K562 (cell line): Measurements from ENCODE around the gene PRCD. TPM values are rescaled to one million over a fixed set of nuclear protein-coding genes. Genes with fewer than 3 reads are reported as not detected.

Experiments
- ATAC-seq: fragments of 200-7000 bp; cut with Tn5 transposase; 3 replicates; pipeline ENCODE4 v1.9.1; 2020; ENCODE audit warnings: moderate library complexity
- BruUV-seq: library from RNA; stranded (reverse); fragments of 400-500 nt; replicated peaks from 2 replicates; lab custom pipeline; 2021; lab: Mats Ljungman, UMichigan
- CTCF ChIA-PET: fragments of 300-600 bp; formaldehyde crosslinking; extraction: SDS; loops from one replicate; lab custom pipeline; 2021; ENCODE audit warnings: low intra/inter-chr PET ratio; lab: Yijun Ruan, JAX
- POLR2A ChIA-PET: fragments of 300-600, 350-650 bp; sonication (Branson Sonifier 250); formaldehyde crosslinking; extraction: SDS; loops from one replicate; lab custom pipeline; 2021; ENCODE audit warnings: antibody characterized with exemption, inconsistent platforms; lab: Yijun Ruan, JAX
- DNase-seq, 4 experiments: peaks; one replicate each; pipeline versions ENCODE4 v3.0.0 to v3.0.0-alpha.2; 2011 to 2018; ENCODE audit warnings: low spot score in 3 of 4, mixed read lengths in 3 of 4; ENCODE audit errors: extremely low read depth in 1 of 4
- FAIRE-seq: peaks from 2 replicates; lab custom pipeline; 2011; peaks lifted over from hg19 to GRCh38; lab: Jason Lieb, UNC
- H2AFZ ChIP-seq: 2 replicates; pipeline ENCODE4 v1.6.0; 2011; ENCODE audit warnings: low read depth, low read length, control low read depth, inconsistent platforms
- H3K27ac ChIP-seq: fragments of 200-600 bp; 3 replicates; pipeline ENCODE4 v1.8.0; 2011; ENCODE audit warnings: low read depth, mild to moderate bottlenecking, control low read depth, inconsistent platforms, low read length, moderate library complexity, mixed read lengths; ENCODE audit errors: extremely low read depth
- H3K27me3 ChIP-seq, 2 experiments: fragments of 300-600 bp in 1 of 2; 2 replicates in 1 of 2; 3 replicates in 1 of 2; pipeline versions ENCODE4 v1.6.0 to v1.8.0; 2011; ENCODE audit warnings: inconsistent platforms in 2 of 2, low read length in 2 of 2, mild to moderate bottlenecking in 1 of 2, mixed read lengths in 1 of 2, moderate library complexity in 1 of 2; ENCODE audit not compliant: control insufficient read depth in 2 of 2, insufficient read depth in 2 of 2
- H3K36me3 ChIP-seq: fragments of 300-600 bp; 3 replicates; pipeline ENCODE4 v1.8.0; 2011; ENCODE audit warnings: mild to moderate bottlenecking, low read length, inconsistent platforms; ENCODE audit not compliant: control insufficient read depth, insufficient read depth
- H3K4me1 ChIP-seq, 2 experiments: fragments of 200-600 bp in 1 of 2; replicated peaks in 1 of 2; 2 replicates in 1 of 2; 3 replicates in 1 of 2; pipeline versions ENCODE4 v1.5.1 to v1.8.0; 2011; ENCODE audit warnings: inconsistent platforms in 2 of 2, low read length in 2 of 2, mild to moderate bottlenecking in 1 of 2, mixed read lengths in 1 of 2, moderate library complexity in 1 of 2; ENCODE audit not compliant: control insufficient read depth in 2 of 2, insufficient read depth in 2 of 2
- H3K4me2 ChIP-seq: 2 replicates; pipeline ENCODE4 v1.6.1; 2011; ENCODE audit warnings: low read length, control low read depth, inconsistent platforms, mixed read lengths; ENCODE audit not compliant: insufficient read depth
- H3K4me3 ChIP-seq: fragments of 200-600 bp; sonication (generic), shearing (Covaris generic); 2 replicates; pipeline ENCODE4 v1.5.1; 2016; ENCODE audit warnings: control low read depth, inconsistent platforms
- H3K79me2 ChIP-seq: fragments of 200-600 bp; 3 replicates; pipeline ENCODE4 v1.8.0; 2011; ENCODE audit warnings: low read length, inconsistent platforms; ENCODE audit not compliant: control insufficient read depth, insufficient read depth
- H3K9ac ChIP-seq, 2 experiments: 2 replicates each; pipeline versions ENCODE4 v1.6.0 to v1.6.1; 2011; ENCODE audit warnings: low read depth in 2 of 2, low read length in 2 of 2, control low read depth in 1 of 2, inconsistent platforms in 1 of 2, mild to moderate bottlenecking in 1 of 2, mixed read lengths in 1 of 2; ENCODE audit not compliant: insufficient read depth in 1 of 2
- H3K9me1 ChIP-seq: one replicate; pipeline ENCODE4 v1.6.0; 2011; ENCODE audit warnings: inconsistent platforms, mild to moderate bottlenecking, low read length, moderate library complexity; ENCODE audit not compliant: control insufficient read depth, insufficient read depth
- H3K9me3 ChIP-seq: replicated peaks from 2 replicates; pipeline ENCODE4 v1.5.1; 2011; ENCODE audit warnings: low read depth, low read length, inconsistent platforms; ENCODE audit not compliant: control insufficient read depth, insufficient read depth
- H4K20me1 ChIP-seq: replicated peaks from 2 replicates; pipeline ENCODE4 v1.6.1; 2011; ENCODE audit warnings: low read length, inconsistent platforms, mixed read lengths; ENCODE audit not compliant: control insufficient read depth, insufficient read depth
- BCLAF1 ChIP-seq, 2 experiments: fragments of 450-650 bp in 1 of 2; IDR thresholded peaks; 2 replicates each; pipeline ENCODE4 v1.6.1; 2011 to 2017; ENCODE audit warnings: low read depth in 2 of 2, antibody characterized with exemption in 1 of 2, borderline replicate concordance in 1 of 2, low read length in 1 of 2, mild to moderate bottlenecking in 1 of 2, mixed read lengths in 1 of 2; ENCODE audit not compliant: control insufficient read depth in 1 of 2
- E4F1 ChIP-seq: fragments of 250-450 bp; sonication (Bioruptor Pico); IDR thresholded peaks from 2 replicates; pipeline ENCODE4 v1.5.0; 2021; ENCODE audit warnings: mild to moderate bottlenecking, borderline replicate concordance
- FOXP4 ChIP-seq: sonication (generic); formaldehyde crosslinking; IDR thresholded peaks from 2 replicates; pipeline ENCODE4 v1.8.0; 2022; ENCODE audit warnings: mild to moderate bottlenecking, missing genetic modification reagents, borderline replicate concordance
- SIN3A ChIP-seq, 2 experiments: fragments of 150-350 bp in 1 of 2; IDR thresholded peaks; 2 replicates each; pipeline ENCODE4 v1.6.1; 2011 to 2016; ENCODE audit warnings: borderline replicate concordance in 2 of 2, low read depth in 2 of 2, low read length in 2 of 2, mild to moderate bottlenecking in 2 of 2, moderate library complexity in 2 of 2; ENCODE audit not compliant: control insufficient read depth in 1 of 2
- TARDBP ChIP-seq: fragments of 450-650 bp; IDR thresholded peaks from 2 replicates; pipeline ENCODE4 v1.6.1; 2016
- ZNF12 ChIP-seq: sonication (generic); formaldehyde crosslinking; IDR thresholded peaks from 2 replicates; pipeline ENCODE4 v1.4.0; 2020; ENCODE audit warnings: mild to moderate bottlenecking, missing genetic modification reagents
- ZNF764 ChIP-seq: fragments of 250-450 bp; sonication (Bioruptor Pico); IDR thresholded peaks from 2 replicates; pipeline ENCODE4 v1.4.0; 2020; ENCODE audit warnings: low read depth, mild to moderate bottlenecking, moderate library complexity
- WGBS: fragments of 100-300 bp; shearing (Covaris generic); methylation state at CpG from one replicate; pipeline ENCODE4 v1.1.6; 2016; ENCODE audit warnings: low coverage, mixed read lengths; ENCODE audit not compliant: insufficient coverage; ENCODE audit errors: missing lambda C conversion rate; 5-methylcytosine and 5-hydroxymethylcytosine counted together
- in situ Hi-C: fragments of 300-500 bp; cut with MboI; formaldehyde crosslinking; loops from 4 replicates; pipeline ENCODE4 v1.15.0; 2018; ENCODE audit warnings: inconsistent platforms, mixed read lengths
- intact Hi-C: fragments of 100-400 bp; cut with micrococcal nuclease; formaldehyde crosslinking; loops from 2 replicates; pipeline ENCODE4 v1.14.2; 2022
- polyA plus RNA-seq, 8 experiments: library from polyadenylated mRNA; depleted of rRNA in 4 of 8; stranded (reverse) in 5 of 8; unstranded in 3 of 8; fragments of >200 nt; fragmentation: Nextera tagmentation in 2 of 8; fragmentation: Illumina TruSeq in 1 of 8; extraction: Ambion mirVana in 2 of 8; extraction: Trizol in 1 of 8; gene quantifications; 2 replicates each; pipeline versions ENCODE4 v1.2.1 to v1.2.3, GENCODE V29; 2011 to 2014; ENCODE audit warnings: inconsistent platforms in 1 of 8, missing spikeins in 1 of 8
- total RNA-seq, 7 experiments: library from RNA; depleted of rRNA in 6 of 7; stranded (reverse); fragments of >200 nt in 6 of 7; fragmentation: Illumina TruSeq in 2 of 7; extraction: Trizol in 2 of 7; gene quantifications; 2 replicates each; pipeline versions ENCODE4 v1.2.1 to v1.2.3, GENCODE V29; 2011 to 2021; ENCODE audit warnings: low replicate concordance in 1 of 7
- TF ChIP-seq, protein P1 (sequence below): sonication (generic); formaldehyde crosslinking; IDR thresholded peaks from 2 replicates; pipeline ENCODE4 v1.8.1; 2023; ENCODE audit warnings: missing genetic modification reagents, mild to moderate bottlenecking, borderline replicate concordance

PRCD gene
- total and polyA plus RNA-seq, 9 of the 15 experiments (the other 6 are each of a cell fraction or from before 2014, with no cell fraction given): 0.20 to 0.25 (median 0.21) TPM; not detected in 6

- Histone ChIP-seq H3K27me3 (no peaks in the 10 kb centered on the region), H3K36me3 (no peaks in the 10 kb centered on the region), H3K4me3 (no peak overlapping the region), H3K79me2 (no peaks in the 10 kb centered on the region), H3K9ac (no peak overlapping the region), H3K9me3 (no peaks in the 10 kb centered on the region), H2AFZ (no peak overlapping the region), H4K20me1 (peaks cover 10% of the 10 kb centered on the region; the same call in 1 of the 2 replicates), H3K4me2 (no peak overlapping the region), H3K27ac (no peak overlapping the region), H3K4me1 (peaks cover 16 to 34% of the 10 kb centered on the region in 2 experiments; a peak in 4 of 5 replicates), H3K9me1 (peaks cover 4% of the 10 kb centered on the region)
- no TSS peak for BruUV-seq
- no peak for DNase-seq
- 37% methylated on average over 5 of the region's 5 CpGs for WGBS
- in situ Hi-C loops (no loop called here), intact Hi-C loops (no loop called here)
- POLR2A ChIA-PET: interaction anchor here (1.5 to 1.8 kb wide), 2 partner anchors 9 to 22 kb away, joined by 4 to 7 read pairs; no protein-coding TSS in a partner anchor
- no peak for ATAC-seq
- no peak for FAIRE-seq
- CTCF ChIA-PET: no interaction called here
- no peak for TF ChIP-seq TARDBP
- no peak for TF ChIP-seq SIN3A (IDR thresholded peaks at IDR 0.05; ENCODE audit: borderline replicate concordance in 2 of 2, control insufficient read depth in 1 of 2, low read depth in 2 of 2, low read length in 2 of 2)
- no peak for TF ChIP-seq FOXP4 (CRISPR knock-in tag)
- TF ChIP-seq ZNF12 (CRISPR knock-in tag): no peak
- TF ChIP-seq ZNF764 (CRISPR knock-in tag): no peak
- TF ChIP-seq BCLAF1 (IDR thresholded peaks at IDR 0.05; ENCODE audit: borderline replicate concordance in 1 of 2, control insufficient read depth in 1 of 2, low read depth in 2 of 2, low read length in 1 of 2): no peak
- TF ChIP-seq E4F1: no peak
- TF ChIP-seq, protein P1, sequence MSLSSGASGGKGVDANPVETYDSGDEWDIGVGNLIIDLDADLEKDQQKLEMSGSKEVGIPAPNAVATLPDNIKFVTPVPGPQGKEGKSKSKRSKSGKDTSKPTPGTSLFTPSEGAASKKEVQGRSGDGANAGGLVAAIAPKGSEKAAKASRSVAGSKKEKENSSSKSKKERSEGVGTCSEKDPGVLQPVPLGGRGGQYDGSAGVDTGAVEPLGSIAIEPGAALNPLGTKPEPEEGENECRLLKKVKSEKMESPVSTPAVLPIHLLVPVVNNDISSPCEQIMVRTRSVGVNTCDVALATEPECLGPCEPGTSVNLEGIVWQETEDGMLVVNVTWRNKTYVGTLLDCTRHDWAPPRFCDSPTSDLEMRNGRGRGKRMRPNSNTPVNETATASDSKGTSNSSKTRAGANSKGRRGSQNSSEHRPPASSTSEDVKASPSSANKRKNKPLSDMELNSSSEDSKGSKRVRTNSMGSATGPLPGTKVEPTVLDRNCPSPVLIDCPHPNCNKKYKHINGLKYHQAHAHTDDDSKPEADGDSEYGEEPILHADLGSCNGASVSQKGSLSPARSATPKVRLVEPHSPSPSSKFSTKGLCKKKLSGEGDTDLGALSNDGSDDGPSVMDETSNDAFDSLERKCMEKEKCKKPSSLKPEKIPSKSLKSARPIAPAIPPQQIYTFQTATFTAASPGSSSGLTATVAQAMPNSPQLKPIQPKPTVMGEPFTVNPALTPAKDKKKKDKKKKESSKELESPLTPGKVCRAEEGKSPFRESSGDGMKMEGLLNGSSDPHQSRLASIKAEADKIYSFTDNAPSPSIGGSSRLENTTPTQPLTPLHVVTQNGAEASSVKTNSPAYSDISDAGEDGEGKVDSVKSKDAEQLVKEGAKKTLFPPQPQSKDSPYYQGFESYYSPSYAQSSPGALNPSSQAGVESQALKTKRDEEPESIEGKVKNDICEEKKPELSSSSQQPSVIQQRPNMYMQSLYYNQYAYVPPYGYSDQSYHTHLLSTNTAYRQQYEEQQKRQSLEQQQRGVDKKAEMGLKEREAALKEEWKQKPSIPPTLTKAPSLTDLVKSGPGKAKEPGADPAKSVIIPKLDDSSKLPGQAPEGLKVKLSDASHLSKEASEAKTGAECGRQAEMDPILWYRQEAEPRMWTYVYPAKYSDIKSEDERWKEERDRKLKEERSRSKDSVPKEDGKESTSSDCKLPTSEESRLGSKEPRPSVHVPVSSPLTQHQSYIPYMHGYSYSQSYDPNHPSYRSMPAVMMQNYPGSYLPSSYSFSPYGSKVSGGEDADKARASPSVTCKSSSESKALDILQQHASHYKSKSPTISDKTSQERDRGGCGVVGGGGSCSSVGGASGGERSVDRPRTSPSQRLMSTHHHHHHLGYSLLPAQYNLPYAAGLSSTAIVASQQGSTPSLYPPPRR (CRISPR knock-in tag): no peak
These were observed 40.6 kb upstream of the PRCD start for GRCh38 chr17:76499267-76499667.
